ENCODE measurements around the gene NR3C1.

The NR3C1 gene

DNA sequence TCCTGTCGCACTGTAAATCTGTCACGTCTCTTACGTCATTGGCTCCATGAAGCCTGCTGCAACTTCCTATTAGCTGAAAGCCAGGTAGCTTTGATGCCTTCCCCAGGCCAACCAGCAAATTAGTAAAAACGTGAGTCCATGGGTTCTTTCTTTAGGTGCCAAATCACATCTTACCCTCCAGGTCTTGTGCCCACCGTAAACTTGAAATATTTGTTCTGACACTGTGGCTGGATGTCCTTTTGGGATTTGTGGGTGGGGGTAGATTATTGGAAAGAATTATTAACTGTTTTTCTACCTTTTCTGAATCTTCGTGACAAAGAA, 172.8 kb downstream of the NR3C1 start:
- no peak for DNase-seq

DNA sequence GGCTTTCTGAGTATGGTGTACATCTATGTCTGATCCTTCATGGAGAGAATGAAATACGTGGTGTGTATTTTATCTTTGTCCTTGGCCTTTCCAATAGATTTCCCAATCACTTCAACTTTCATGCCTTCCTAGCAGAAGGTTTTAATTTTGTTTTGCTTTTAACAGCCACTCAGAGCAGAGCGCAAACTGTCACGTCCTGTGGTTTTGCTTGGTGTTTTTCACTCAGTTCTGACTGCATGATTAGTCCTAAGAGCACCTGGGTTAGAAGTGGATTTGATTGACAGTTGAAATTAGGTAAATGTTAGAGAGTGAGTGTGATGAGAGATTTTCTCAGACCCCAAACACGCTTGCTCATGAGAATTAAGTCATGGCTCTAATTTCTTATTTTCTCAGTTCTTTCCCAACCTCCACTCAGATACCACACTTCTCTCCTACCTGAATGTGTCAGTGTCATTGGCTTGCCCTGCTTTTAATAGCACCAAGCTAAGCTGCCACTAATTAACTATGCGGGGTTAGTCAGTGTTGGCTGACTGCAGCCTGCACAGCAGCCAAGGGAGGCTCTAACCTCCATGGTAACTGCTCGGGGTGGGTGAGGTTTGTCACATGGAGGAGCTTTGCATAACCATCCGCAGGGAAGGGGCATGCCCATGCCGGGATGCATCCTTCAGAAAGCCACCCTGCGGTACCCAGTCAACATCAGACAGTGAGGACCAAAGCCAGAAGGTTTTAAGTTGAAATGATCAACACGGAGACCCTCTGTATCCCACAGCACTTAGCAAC, 173.4 kb downstream of the NR3C1 start:
- peak; percentile 76 for DNase-seq

DNA sequence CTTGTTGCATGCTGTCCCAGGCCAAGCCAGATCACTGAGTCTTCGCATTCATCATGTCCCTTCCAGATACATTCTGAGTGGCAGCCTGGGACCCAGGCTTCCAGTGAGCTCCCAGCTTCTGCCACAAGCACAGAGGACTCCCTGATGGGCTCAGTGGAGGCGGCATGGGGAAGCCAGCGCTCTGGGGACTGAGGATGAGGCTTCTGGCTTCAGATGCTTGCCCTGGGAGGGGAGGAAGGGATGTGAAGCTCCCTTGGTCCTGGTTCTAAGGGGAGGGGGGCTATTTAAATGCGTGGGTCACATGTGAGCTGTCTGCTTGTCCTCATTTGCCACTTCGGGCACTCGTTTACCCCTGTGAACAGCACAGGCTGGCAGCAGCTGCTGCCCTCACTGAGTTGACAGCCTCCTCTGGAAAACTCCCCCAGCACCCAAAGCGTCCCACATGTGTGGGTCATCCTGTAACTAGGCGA, 174.0 kb downstream of the NR3C1 start:
- DNase-seq: no peak

DNA sequence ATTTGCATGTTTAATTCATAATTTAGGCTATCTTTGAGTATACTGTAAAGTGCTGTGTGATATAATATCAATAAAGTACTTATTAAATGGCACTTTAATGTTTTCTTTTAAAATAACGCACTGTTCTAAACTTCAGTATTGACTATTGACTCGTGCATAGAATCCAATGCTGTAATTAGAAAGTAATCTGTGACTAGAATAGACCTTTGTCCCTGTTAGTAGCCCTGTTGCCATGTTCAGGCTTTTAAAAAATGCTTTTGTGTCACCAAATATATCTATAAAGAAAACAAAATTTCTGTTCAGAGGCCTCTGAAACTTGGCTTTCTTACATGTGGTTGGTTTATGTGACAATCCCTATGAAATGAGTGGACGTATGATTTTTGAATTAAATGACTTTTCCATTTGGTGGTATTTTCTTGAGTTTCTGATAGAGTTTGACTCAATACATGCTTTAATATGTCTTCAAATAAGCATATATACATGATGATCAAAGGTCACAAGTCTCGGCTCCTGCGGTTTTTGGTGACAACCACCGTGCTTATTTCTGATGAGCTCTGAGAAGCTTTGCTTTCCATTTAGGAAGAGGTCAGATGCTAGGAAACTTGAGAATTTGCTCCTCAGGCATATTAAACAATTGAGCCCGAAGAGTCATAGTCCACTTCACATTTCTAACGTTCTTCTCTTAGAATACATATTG, 174.7 kb downstream of the NR3C1 start:
- DNase-seq: no peak
